HG03039 (cell line): ENCODE data around the gene KCMF1.
A peak's percentile ranks its signal among the peaks of the same experiment; 100 is the strongest.

Source experiments
- ATAC-seq: cut with Tn5 transposase; IDR thresholded peaks from one replicate; pipeline ENCODE4 v1.9.1; 2021; ENCODE audit warnings: mild to moderate bottlenecking, moderate library complexity; ENCODE audit not compliant: unreplicated experiment

The KCMF1 gene

DNA sequence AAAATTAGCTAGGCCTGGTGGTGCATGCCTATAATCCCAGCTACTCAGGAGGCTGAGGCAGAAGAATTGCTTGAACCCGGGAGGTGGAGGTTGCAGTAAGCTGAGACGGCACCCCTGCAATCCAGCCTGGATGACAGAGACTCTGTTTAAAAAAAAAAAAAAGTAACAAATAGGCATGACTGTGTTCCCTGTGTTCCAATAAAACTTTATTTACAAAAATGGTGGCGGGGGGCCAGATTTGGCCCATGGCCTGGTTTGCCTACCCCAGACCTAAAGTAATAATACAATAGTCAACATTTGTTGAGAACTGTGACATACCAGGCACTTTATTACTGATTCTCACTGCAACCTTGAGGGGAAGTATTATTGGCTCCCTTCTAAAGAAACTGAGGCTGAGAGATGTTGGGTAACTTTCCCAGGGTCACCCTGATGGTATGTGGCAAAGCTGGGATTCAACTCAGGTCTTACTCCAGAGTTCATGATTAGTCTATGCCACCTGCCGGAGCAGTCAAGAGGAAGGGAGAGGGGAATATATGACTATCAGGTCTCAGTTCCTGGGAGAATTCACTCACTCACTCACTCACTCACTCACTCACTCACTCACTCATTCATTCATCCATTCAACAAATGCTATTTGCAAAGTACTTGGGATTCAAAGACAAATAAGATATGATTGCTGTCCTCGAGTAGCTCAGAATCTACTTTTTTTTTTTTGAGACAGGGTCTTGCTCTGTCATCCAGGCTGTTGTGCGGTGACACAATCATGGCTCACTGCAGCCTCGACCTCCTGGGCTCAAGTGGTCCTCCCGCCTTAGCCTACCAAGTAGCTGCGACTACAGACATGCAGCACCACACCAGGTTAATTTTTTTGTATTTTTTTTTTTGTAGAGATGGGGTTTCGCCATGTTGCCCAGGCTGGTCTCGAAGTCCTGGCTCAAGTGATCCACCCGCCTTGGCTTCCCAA is 14.3 kb upstream of the KCMF1 start:
- no peak for ATAC-seq

DNA sequence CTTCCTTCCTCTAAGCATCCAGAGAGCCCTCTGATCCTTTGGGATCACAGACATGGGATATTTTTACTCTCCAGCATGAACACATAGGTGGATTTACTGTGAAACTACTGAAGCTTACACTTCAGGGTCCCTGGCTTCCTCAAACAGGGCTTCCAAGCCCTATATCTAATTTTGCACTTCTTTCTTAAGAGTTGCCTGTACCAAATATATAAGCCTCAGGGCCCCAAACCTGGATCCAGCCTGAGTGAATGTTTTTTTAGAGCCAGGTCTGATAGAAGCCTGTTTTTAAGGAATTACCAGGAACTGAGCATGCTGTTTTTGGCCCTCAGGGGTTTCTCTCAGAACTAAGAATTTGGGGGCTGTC is 13.2 kb upstream of the KCMF1 start:
- ATAC-seq, result no peak

DNA sequence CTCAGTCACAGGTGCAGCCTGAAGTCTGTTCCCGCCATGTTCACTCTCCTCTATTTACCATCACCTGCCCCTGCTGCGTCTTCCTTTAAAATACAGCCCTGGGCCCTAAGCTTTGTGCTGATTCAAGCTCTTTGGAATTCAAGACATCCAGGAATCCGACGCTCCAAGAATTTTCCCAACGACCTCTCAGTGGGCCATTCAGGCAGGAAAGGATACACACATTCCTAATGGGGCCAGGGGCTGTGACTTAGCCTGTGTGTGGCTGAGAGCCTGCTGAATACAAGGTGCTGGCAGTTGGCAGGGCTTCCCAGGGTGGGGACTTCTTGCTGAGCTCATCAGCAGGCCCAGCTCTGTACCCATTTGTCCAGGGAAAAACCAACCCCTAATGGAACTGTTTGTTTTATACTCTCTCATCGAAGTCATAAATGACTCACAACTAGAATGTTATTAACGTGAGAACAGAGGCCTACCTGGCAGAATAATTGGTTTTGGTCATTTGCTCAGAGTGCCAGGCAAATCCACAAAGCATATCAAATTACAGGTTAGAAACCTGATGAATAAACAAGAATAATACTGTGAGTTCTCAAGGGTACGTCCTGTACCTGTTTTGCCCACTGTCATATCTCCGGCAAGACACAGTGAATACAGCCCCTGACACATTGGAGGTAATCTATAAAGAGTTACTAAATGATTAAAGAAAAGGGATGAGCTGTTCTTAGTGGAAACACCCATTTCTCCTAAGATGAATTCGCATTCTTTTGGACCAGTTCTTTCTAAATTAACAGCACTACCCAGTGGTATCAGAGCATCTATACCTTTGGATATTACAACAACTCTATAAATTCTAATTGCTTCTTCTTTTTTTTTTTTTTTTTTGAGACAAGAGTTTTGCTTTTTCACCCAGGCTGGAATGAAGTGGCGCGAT is 12.6 kb upstream of the KCMF1 start:
- ATAC-seq, result no peak

DNA sequence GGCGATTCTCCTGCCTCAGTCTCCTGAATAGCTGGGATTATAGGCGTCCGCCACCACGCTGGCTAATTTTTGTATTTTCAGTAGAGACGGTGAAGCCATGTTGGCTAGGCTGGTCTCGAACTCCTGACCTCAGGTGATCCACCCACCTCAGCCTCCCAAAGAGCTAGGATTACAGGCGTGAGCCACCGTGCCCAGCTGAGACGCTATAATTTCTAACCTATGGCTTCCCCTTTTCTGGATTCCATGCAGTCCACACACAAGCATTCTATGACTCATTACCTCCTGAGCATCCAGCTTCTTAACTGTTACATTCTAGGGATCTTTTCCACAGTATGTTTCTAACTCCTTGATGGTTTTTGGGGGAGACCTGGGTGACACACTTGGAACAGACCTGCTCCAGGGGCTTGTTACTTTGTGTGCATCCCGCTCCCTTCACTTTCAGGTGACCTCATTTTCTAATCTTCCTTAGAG is 11.8 kb upstream of the KCMF1 start:
- no peak for ATAC-seq

DNA sequence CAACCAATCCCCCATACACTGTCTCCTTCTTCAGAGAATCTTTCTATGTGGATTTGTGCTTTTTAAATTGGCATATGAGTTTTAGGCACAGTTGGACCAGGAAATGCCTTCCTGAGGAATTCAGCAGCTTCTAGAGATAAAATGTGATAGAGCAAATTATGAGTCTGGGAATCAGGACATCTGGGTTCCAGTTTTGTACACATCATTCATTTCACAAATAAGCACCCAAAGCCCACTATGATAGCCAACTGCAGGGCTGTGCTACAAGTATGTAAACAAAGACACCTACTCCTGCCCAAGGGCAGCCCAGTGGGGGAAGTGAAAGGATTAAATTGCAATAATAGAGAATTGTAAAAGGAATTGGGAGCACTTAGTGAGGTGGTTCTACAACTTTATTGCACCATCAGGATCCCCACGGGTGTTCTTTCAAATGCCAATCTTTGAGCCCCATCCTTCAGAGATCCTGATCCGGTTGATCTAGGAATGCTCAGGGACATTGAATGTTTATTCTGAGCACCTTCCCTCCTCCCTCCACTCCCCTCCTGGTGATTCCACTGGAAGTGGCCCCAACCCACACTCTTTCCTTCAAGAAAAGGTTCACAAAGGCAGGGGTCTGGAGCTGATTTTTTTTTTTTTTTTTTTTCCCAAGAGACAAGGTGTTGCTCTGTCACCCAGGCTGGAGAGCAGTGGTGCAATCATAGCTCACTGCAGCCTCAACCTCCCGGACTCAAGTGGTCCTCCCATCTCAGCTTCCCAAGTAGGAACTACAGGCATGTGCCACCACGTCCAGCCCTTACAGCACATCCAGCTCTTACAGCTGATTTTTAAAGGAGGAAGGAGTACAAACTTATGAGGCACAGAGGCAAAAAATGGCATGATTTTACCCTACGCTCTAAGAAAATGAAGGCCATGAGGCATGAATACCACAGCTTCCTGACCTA is 11.1 kb upstream of the KCMF1 start:
- no peak for ATAC-seq

DNA sequence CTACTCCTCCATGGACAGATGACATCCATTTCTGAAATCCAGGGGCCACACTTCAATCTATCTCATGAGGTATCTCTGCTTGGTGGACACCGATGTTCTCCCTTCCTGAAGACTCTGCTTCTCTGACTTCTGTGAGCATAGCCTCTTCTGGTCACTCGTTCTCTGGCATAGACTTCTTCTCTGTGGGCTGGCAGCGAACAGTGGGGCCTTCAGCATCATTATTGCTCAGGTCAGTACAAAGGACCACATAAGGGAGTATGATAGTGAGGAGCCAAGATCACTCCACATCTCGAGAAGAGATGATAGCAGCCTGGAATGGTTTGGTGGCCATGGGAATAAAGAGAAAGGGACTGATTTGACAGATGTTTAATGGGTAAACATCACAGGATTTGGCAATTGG is 8.0 kb upstream of the KCMF1 start:
- no peak for ATAC-seq

DNA sequence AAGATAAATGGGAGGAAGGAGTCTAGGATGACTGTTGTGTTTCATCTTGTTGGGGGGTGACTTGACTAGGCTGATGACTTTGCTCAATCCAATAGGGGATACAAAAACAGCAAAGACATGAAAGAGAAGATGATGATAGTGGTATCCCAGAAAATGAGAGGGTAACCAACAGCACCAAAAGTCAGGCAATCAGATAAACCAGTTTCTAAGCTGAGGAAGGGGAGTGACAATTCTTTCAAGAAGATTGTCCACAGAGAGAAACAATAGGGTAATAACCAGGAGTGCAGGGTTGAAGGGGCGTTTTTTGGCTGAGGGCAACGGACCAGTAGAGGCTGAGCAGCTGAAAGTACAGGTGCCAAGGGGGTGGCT is 7.7 kb upstream of the KCMF1 start:
- no peak for ATAC-seq

DNA sequence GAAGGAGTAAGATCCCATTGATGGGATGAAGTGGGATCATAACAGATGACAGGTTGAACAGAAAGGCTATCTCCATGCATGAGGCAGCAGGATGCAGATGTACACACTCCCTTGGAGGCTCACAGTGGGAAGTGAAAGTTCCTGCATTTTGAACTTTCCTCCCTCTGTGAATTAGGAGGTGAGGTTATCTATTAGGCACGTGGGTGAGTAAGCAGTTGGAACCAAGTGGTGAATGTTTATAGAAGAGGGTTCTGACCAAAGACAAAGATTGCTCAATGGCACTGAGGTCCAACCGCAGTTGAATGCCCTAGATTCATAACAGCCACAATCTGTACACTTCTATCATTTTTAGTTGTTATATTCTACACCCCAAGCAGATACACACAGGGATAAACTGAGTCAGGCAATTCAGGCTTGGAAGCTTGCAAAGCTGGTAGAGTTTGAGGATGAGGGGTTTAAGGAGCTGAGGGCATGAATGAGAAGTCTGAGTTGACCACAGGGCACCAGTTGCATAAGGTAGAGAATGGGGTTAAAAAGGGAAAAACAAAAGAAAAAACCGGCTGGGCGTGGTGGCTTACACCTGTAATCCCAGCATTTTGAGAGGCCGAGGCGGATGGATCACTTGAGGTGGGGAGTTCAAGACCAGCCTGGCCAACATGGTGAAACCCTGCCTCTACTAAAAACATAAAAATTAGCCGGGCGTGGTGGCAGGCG is 7.1 kb upstream of the KCMF1 start:
- no peak for ATAC-seq

DNA sequence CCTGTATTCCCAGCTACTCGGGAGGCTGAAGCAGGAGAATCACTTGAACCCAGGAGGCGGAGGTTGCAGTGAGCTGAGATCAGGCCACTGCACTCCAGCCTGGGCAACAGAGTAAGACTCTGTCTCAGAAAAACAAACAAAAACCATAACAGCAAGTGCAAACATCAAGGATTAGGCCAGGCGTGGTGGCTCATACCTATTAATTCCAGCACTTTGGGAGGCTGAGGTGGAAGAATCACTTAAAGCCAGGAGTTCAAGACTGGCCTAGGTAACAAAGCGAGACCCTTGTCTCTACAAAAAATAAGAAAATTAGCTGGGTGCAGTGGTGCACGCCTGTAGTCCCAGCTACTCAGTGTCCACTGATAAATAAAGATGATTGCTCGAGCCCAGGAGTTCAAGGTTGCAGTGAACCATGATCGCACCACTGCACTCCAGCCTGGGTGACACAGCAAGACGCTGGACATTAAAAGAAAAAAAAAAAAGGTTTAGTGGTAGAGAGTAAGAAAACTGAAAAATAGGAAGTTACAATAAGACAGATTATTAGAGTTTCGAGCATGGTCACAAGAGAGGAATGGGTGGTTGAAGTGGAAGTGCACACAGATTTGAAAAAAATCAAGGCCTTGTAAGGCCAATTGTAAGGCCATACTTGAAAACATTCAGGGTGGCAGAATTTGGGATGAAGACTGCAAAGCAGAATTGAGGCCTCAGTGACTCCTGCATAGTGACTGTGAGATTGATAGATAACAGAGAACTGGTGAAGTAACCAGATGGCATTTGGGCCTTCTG is 6.4 kb upstream of the KCMF1 start:
- no peak for ATAC-seq

DNA sequence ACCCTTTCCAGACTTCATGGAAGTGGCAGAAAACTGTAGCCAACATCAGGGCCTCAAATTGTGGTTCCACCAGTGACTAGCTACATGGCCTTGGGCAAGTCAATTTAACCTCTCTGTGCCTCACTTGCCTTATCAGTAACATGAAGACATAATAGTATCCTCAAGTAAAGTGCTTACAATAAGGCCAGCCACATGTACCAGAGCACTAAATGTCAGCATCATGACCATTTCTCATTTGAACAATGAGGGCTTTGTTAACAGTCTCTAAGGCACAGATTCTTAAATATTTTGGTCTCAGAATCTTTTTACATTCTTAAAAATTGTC is 5.8 kb upstream of the KCMF1 start:
- ATAC-seq, result no peak

DNA sequence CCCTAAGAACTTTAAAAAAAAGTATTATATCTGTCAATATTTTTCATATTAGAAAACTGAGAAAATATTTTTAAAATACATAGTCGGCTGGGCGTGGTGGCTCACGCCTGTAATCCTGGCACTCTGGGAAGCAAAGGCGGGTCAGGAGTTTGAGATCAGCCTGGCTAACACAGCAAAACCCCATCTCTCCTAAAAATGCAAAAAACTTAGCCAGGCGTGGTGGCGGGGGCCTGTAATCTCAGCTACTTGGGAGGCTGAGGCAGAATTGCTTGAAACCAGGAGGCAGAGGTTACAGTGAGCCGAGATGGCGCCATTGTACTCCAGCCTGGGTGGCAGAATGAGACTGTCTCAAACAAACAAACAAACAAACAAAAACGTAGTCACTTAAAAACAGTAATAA is 5.1 kb upstream of the KCMF1 start:
- ATAC-seq, result no peak

DNA sequence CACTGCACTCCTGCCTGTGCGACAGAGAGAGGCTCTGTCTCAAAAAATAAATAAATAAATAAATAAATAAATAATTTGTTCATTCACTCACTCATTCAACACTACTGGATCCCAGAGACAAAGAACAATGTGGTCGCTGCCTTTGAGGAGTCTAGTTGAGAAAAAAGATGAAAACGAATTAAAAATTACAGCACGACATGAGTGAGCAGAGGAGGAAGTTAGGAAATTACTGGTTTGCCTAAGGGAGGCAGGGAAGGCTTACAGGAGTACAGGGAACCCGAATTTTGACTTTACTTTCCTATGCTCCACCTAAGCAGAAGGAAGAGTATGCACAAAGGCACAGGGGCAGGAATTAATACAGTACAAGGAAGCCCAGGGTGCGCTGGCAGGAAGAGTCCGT is 4.2 kb upstream of the KCMF1 start:
- no peak for ATAC-seq

DNA sequence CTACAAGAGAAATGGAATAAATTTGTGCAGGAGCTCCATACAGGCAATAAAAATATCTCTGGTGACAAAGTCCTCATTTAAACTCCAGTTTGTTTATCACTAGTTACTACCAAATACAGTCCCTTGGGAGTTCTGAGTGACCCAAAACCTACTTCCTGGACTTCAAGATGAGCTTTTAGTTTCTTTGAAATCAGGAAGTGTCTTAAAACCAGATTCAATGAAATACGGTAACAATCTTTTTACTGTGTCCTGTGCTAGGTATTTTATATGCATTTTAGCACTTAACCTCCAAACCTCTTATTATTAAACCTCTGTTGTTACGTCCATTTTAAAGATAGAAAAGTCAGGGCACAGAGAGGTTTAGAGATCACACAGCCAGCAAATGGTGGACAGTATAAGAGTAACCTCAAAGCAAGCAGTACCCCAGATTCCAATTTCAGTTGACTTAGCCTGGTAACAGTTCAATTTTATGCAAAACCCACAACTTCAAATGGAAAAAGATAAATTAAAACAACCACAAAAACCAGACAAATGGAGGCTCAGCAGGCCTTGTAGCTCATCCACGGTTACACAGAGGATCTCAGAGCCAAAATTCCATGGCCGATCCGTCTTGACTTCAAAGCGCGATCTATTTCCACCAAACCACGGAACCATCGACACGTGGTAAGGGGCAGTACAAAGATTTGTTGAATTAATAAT is 1.3 kb upstream of the KCMF1 start:
- ATAC-seq, result no peak

DNA sequence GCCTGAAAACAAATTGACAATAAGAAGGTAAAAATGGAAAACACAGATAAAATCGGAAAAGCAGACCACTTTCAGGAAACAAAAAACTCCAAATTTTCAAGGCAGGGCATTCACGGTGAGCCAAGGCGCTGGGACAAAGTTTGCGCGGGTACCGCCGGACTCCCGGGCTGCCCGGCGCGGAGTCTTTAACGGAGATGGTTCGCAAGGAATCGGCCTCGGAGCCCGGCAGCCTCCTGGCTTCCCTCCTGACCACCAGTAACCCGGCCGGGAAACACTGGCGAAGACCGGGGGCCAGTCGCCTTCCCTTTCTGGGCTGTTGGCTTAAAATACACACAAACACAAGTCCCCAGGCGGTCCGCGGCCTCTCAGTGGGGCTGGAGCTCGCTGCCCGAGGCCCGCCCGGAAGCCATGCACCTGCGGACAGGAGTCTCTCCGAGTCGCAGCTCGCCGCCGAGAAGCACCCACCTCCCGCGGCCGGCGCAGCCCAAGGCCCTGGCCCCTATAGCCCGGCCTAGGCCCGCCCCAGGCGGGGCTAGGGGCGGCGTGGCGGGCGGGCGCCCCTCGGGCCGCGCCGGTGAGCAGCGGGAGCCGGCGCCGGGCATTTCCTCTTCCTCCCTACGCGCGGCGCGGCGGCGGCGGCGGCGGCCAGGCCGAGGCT is 622 bp upstream of the KCMF1 start:
- peak; percentile 35 for ATAC-seq

DNA sequence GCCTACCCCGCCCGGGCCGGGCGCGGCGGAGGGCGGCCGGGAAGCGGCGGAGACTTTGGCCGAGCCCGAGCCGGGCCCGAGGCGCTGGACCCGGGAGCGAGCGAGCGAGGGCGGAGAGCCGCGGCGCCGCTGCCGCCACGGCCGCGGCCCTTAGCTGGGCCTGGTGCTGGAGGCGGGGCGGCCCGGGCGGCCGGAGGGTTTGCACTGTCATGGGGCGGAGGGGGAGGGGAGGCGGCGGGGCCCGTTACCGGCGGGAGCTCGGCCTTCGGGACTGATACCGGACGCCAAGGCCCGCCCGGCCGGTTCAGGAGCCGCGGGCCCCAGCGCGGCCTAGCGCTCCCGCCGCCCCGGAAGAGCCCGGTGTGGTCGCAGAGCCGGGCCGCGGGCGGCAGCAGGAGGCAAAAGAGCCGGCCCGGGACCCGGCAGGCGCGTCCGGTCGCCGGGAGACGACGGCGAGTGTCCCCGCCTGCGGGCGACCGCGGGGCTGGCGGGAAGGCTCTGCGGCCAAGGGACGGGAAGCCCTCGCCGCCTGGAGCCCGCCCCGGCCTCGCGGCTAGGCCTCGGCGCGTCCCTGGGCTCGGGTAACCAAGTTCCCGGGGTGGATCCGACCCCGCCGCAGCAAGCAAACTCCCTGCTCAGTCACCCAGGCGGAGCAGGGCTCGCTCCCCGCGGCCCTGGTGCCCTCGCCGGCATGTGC is 697 bp downstream of the KCMF1 start:
- peak; percentile 40 for ATAC-seq

DNA sequence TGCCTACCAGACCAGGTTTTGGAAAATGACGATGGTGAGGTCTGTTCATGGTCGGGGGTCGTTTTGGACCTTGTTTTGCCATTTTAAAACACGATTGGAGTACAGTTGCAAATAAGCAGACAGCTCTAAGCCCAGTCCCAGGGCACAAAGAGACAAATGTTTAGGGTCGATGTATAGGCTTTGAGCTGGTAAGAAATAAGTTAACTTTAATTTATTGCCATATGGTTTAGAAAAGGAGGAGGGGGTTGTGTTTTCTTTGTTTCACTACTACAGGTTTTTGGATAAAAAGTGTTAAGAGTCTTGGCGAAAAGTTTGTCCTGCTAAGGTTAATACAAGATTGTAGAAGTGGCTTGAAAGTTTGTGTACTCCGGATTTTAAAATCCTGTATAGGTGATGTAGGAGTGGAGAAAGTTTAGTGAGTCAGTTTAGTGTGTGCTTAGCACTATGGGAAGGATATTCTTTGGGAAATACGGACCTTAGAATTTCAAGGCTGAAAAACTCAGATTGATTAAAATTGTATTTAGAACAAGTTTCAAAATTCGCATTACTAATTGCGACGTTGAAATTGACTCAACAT is 1.3 kb downstream of the KCMF1 start:
- no peak for ATAC-seq

DNA sequence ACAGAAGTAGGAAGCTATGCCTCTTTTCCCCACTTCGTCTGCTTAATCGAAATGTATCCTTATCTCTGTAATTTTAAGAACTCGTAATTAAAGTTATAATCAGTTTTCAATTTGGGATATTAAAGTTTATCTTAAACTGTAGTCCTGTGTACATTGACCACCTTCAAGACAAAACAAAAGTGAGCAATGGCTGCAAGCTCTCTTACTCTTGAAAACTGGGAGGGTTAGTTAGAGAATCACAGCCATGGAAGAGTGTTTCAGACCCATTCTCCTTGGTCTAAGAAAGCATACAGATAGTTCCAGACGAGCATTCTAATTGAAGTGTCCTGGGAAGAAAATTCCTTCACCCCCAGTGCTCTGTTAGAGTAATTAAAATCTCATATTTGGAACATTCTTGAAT is 2.0 kb downstream of the KCMF1 start:
- no peak for ATAC-seq
